ENCODE results near the gene UBE2O.

Gene UBE2O

GRCh38 chr17:76485569-76485968 is 32.6 kb upstream of the UBE2O start:
- no peak for DNase-seq (ENCODE audit: low read depth in 3 of 3)

- no peak for DNase-seq (ENCODE audit: low read depth in 3 of 3)
Measured at GRCh38 chr17:76484228-76484725, 31.3 kb upstream of the UBE2O start.

GRCh38 chr17:76481071-76481655 is 28.2 kb upstream of the UBE2O start:
- DNase-seq (ENCODE audit: low read depth in 3 of 3): no peak

DNA sequence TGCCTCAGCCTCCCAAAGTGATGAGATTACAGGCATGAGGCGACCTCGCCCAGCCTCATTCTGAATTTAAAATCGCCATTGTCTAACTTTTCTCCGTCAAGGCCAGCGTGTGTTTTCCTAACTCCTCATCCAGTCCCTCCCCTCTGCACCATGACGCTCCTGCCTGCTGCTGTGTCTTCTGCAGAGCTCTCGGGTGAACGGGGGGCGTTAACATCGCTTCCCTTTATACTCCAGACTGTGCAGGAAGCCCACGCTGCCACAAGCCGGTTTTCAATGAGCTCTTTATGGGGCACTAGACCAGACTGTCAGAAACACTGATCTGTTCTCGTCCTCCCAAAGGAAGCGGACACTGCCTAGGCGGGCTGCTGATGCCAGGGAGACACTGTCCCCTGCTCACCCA is 27.7 kb upstream of the UBE2O start:
- DNase-seq (ENCODE audit: low read depth in 3 of 3): no peak

DNA sequence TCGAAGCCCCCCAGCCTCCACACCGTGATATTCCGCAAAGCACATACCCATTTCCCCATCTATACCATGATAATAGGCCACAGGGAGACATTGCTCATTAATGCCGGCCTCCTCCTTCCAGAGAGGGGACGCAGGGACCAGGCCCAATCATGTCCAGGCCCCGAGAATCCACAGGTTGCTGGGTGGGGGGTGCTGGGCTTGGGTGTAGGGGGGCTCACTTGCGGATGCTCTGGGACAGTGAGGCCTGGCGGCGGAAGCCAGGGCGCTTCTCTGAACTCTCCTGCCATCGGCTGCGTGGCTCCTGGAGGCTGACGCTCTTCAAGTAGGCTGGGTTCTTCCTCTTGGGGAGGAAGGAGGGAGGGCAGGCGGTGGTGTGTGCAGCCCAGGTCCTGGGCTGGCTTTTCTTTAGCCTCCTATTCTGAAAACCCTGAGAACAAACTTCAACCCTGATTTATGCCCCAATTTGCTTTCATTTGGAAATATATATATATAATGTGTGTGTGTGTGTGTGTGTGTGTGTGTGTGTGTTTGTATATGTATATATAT is 26.6 kb upstream of the UBE2O start:
- DNase-seq (ENCODE audit: low read depth in 3 of 3): no peak

- DNase-seq (ENCODE audit: low read depth in 3 of 3): no peak
Measured at GRCh38 chr17:76478730-76479514, 26.0 kb upstream of the UBE2O start.

GRCh38 chr17:76478097-76478496 is 25.1 kb upstream of the UBE2O start:
- DNase-seq (ENCODE audit: low read depth in 3 of 3): no peak

DNA sequence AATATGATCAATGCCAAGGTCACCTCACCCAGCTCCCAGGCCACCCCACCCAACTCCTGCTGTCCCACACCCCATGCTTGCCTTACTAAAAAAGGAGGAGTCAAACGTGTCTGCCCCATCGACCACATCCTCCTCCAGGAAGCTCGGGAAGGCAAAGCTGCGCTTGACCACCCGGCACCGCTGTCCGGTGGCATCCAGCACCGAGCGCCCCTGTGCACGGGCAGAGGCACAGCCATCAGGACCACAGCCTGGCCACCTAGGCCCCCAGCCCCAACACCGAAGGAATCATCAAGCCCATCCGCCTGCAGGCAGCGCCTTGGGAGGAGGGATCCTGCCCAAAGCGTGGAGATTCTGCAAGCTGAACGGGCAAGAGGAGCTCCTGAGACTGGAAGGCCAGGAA is 24.6 kb upstream of the UBE2O start:
- no peak for DNase-seq (ENCODE audit: low read depth in 3 of 3)

GRCh38 chr17:76476736-76477135 is 23.8 kb upstream of the UBE2O start:
- DNase-seq (ENCODE audit: low read depth in 3 of 3): no peak

- DNase-seq (ENCODE audit: low read depth in 3 of 3): no peak
Measured at GRCh38 chr17:76475302-76475701, 22.4 kb upstream of the UBE2O start.

- no peak for DNase-seq (ENCODE audit: low read depth in 3 of 3)
Measured at GRCh38 chr17:76474894-76475293, 21.9 kb upstream of the UBE2O start.

GRCh38 chr17:76474238-76474637 is 21.3 kb upstream of the UBE2O start:
- no peak for DNase-seq (ENCODE audit: low read depth in 3 of 3)

DNA sequence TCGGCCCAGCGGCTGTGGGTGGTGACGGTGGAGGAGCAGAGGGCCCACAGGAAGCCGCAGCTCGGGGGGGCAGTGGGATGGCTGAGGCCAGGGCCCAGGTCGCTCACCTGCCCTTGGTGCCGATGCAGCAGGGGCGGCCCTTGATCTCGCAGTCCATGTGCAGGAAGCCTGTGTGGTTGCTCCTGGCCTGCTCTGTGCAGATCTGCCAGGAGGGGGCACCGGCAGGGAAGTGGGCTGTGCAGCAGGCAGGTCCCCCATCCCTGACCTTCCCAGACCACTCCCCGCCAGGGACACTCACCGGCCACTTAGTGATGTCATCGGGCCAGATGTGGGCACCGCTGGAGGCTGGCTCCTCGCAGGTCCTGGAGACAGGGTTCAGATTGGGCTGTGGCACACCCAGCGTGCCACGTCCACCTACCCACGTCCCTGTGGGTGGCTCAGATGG is 20.6 kb upstream of the UBE2O start:
- DNase-seq (ENCODE audit: low read depth in 3 of 3): no peak

DNA sequence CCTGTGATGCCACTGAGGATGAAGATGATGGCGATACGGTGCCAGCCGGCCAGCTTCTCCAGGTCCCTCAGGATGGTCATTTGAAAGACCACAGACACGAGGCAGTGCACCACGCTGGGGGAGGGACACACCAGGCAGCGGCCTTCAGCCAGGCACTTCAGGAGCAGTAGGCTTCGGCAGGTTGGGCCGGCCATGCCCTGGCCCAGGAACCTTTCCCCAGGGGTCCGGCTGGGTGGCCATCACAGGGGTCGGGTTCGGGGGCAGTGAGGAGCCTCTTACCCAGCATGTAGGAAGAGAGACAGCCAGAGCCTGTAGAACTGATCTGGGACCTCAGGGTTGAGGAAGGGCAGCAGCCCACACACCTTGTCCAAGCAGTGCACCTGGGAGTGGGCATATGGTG is 19.8 kb upstream of the UBE2O start:
- DNase-seq (ENCODE audit: low read depth in 3 of 3): no peak

GRCh38 chr17:76472258-76472645 is 19.3 kb upstream of the UBE2O start:
- DNase-seq (ENCODE audit: low read depth in 3 of 3): no peak

- no peak for DNase-seq (ENCODE audit: low read depth in 3 of 3)
Measured at GRCh38 chr17:76471498-76472257, 18.7 kb upstream of the UBE2O start.

DNA sequence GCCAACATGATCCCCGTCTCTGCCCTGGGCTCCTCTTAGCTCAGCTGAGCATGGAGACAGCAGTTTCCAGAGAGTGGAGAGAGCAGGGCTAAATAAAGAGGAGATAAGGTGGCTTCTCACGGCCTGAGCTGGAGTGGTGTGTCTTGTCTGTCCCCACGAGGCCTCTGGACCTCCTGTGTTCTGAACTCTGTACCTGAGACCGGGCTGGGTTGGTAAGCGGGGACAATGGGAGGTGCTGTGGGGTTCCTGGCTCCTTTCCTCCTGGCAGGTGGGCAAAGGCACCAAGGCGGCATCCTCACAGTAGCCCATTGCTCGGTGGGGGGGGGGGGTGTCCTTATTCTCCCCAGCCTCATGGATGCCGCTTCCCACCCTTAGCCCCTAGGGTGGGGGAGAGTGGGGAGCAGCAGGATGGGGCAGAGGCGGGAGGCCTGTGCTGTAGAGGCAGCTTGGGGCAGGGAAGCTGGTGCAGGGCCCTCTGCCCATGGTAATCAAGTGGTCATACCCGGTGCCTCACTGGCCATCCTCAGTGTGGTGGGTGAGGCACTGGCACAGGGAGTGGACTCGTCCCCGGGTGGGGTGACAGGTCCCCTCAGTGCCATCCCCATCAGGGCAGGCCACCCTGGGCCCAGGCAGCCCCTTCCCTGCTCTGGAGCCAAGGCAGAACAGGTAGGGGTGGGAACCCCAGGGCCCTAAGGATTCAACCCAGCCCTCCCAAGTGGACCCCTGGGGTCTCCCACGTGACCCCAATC is 17.2 kb upstream of the UBE2O start:
- no peak for DNase-seq (ENCODE audit: low read depth in 3 of 3)

DNA sequence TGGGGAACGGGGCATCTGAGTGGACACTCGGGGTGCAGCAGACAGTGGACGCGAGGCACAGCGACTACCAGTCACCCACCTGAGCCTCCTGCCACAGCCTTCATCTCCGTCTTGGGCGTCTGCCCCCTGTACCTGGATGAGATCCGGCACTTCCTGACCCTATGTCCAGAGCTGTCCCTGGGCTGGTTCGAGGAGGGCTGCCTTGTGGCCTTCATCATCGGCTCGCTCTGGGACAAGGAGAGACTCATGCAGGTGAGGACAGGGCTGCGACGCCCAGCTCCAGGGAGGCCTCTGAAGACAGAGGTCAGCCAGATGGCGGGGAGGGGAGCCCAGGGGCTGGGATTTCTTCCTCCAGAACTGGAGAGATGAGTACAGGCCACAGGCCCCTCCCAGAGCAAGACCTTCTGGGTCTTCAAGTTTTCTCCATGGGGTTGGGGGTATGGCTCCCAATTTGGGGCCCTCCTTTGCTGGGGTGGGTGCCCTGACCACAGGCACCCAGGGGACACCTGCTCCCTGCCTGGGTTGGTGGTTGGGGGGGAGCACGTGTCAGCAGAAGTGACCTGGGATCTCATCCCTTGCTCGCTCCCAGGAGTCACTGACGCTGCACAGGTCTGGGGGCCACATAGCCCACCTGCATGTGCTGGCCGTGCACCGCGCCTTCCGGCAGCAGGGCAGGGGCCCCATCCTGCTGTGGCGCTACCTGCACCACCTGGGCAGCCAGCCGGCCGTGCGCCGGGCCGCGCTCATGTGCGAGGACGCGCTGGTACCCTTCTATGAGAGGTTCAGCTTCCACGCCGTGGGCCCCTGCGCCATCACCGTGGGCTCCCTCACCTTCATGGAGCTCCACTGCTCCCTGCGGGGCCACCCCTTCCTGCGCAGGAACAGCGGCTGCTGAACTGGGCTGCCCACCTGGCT is 16.4 kb upstream of the UBE2O start:
- no peak for DNase-seq (ENCODE audit: low read depth in 3 of 3)

- DNase-seq (ENCODE audit: low read depth in 3 of 3): no peak
Measured at GRCh38 chr17:76468634-76469010, 15.7 kb upstream of the UBE2O start.

DNA sequence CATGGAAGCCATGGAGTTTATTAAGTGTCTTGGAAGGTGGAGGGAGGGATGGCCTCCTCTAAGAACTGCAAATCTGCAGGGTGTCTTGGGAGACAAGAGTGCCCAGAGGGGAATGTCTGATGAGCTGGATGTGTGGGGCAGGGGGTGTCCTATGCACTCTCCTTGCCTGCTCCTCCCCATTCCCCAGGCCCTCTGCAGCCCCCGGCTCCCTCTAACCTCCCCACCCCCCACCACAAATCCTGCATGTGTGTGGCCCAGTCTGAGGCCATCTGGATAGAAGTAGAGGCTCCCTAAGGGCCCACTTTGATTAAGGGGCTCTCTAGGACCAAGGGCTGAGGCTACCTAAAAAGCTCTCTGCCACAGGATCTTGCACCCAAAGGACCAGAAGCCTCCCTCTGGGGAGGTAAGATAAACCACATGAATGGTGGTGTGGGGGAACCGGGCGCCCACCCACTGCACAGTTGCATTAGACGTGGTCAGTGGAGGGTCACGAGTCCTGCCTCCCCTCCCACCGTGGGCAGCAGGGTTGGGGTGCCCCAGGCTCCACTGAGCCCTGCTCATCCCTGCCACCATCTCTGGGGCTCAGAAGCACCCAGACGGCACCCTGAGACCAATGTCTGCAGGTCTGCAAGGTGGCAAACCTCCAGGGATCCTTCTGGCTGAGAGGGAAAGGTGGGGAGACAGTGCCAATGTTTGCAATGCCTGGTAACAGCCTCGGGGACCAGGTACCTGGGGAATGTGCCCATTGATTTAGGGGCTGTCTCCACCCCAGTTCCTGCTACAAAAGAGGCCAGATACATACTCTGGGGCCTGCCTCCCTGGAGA is 15.1 kb upstream of the UBE2O start:
- DNase-seq (ENCODE audit: low read depth in 3 of 3): no peak

Data from stimulated activated CD4-positive, alpha-beta T cell treated with anti-CD3 and anti-CD28 coated beads, TNF-alpha, amount 100 ng/mL, for 24 hours (primary cell).